ENCODE results near the gene SEC23B. TPM values are rescaled to one million over a fixed set of nuclear protein-coding genes. Genes with fewer than 3 reads are reported as not detected.

The SEC23B gene
- total RNA-seq, 1 experiment from 2014 or later: 85.8 TPM

- Histone ChIP-seq H3K27ac (ENCODE audit: low read depth, low read length) (no peak overlapping the region), H3K9me2 (ENCODE audit: insufficient read depth) (no peaks in the 10 kb centered on the region), H4K20me1 (ENCODE audit: insufficient read depth) (no peaks in the 10 kb centered on the region), H3K4me3 (replicated peaks in 1 of 2; ENCODE audit: low read depth in 1 of 2, low read length in 2 of 2) (no peak overlapping the region), H3K27me3 (ENCODE audit: insufficient read depth, low read length) (no peaks in the 10 kb centered on the region), H3K4me1 (ENCODE audit: control insufficient read depth in 1 of 2, insufficient read depth in 2 of 2, low read length in 2 of 2) (peaks cover 5 to 16% of the 10 kb centered on the region in 2 experiments; a peak in 3 of 4 replicates), H3K36me3 (ENCODE audit: control insufficient read depth in 1 of 2, insufficient read depth in 2 of 2, low read length in 2 of 2) (peaks cover 21 to 34% of the 10 kb centered on the region in 2 experiments), H2AFZ (ENCODE audit: low read depth, low read length, poor library complexity, severe bottlenecking) (no peak overlapping the region), H3K4me2 (ENCODE audit: low read length) (no peak overlapping the region), H3K9ac (ENCODE audit: low read length) (no peak overlapping the region), H3K79me2 (ENCODE audit: insufficient read depth, low read length) (no peaks in the 10 kb centered on the region), H3K9me3 (ENCODE audit: control insufficient read depth in 1 of 2, insufficient read depth in 1 of 2, low read depth in 1 of 2, low read length in 2 of 2) (no peaks in the 10 kb centered on the region)
- BruUV-seq (replicated peaks): no TSS peak
- intact Hi-C loops (cut with micrococcal nuclease): no loop called here
- POLR2A ChIA-PET: no interaction called here
- no peak for TF ChIP-seq RAD21 (IDR thresholded peaks at IDR 0.05; ENCODE audit: low read depth)
- no peak for TF ChIP-seq ZNF274 (IDR thresholded peaks at IDR 0.05; ENCODE audit: low read depth, low read length)
- no peak for TF ChIP-seq POLR2A (IDR thresholded peaks at IDR 0.05; ENCODE audit: borderline replicate concordance, extremely low read depth, insufficient read depth, insufficient read length)
- ATAC-seq (no peak), DNase-seq (ENCODE audit: low read depth, low spot score) (no peak)
- CTCF ChIA-PET: no interaction called here
- RAD21 ChIA-PET (ENCODE audit: low non-redundant PET in 1 of 2, low total read pairs in 2 of 2, uncharacterized antibody in 2 of 2, unreplicated experiment in 2 of 2): no interaction called here
Observed at GRCh38 chr20:18523066-18523465, 15.3 kb downstream of the SEC23B start.

GRCh38 chr20:18524646-18525045 is 16.9 kb downstream of the SEC23B start:
- H4K20me1 ChIP-seq (ENCODE audit: insufficient read depth): no peaks in the 10 kb centered on the region
- intact Hi-C loops (cut with micrococcal nuclease): no loop called here
- no peak overlapping the region for H3K27ac ChIP-seq (ENCODE audit: low read depth, low read length)
- H3K9me2 ChIP-seq (ENCODE audit: insufficient read depth): no peaks in the 10 kb centered on the region
- ATAC-seq (peak; percentile 54; the same call in 1 of the 2 replicates), DNase-seq (ENCODE audit: low read depth, low spot score) (no peak)
- ChIA-PET RAD21 (ENCODE audit: low non-redundant PET in 1 of 2, low total read pairs in 2 of 2, uncharacterized antibody in 2 of 2, unreplicated experiment in 2 of 2) (no interaction called here), POLR2A (interaction anchor here (0.6 kb wide), 1 partner anchor 9 kb away, joined by 3 read pairs; no protein-coding TSS in a partner anchor), CTCF (no interaction called here)
- H3K27me3 ChIP-seq (ENCODE audit: insufficient read depth, low read length): no peaks in the 10 kb centered on the region
- H3K9me3 ChIP-seq (ENCODE audit: control insufficient read depth in 1 of 2, insufficient read depth in 1 of 2, low read depth in 1 of 2, low read length in 2 of 2): no peaks in the 10 kb centered on the region
- no peak overlapping the region for H3K9ac ChIP-seq (ENCODE audit: low read length)
- no TSS peak for BruUV-seq (replicated peaks)
- H3K4me3 ChIP-seq (replicated peaks in 1 of 2; ENCODE audit: low read depth in 1 of 2, low read length in 2 of 2): no peak overlapping the region
- H3K79me2 ChIP-seq (ENCODE audit: insufficient read depth, low read length): no peaks in the 10 kb centered on the region
- H3K4me1 ChIP-seq (ENCODE audit: control insufficient read depth in 1 of 2, insufficient read depth in 2 of 2, low read length in 2 of 2): peaks cover 5 to 16% of the 10 kb centered on the region in 2 experiments; a peak in 3 of 4 replicates
- peaks cover 34 to 46% of the 10 kb centered on the region in 2 experiments for H3K36me3 ChIP-seq (ENCODE audit: control insufficient read depth in 1 of 2, insufficient read depth in 2 of 2, low read length in 2 of 2)
- H3K4me2 ChIP-seq (ENCODE audit: low read length): peak overlapping the region; percentile 34
- H2AFZ ChIP-seq (ENCODE audit: low read depth, low read length, poor library complexity, severe bottlenecking): no peak overlapping the region
- TF ChIP-seq CEBPB (IDR thresholded peaks at IDR 0.05; ENCODE audit: low read depth) (no peak), EGR1 (IDR thresholded peaks at IDR 0.05; ENCODE audit: low read depth) (no peak), EZH2phosphoT487 (IDR thresholded peaks at IDR 0.05; ENCODE audit: borderline replicate concordance) (no peak), SIN3A (IDR thresholded peaks at IDR 0.05; ENCODE audit: low read depth) (no peak), ZFX (IDR thresholded peaks at IDR 0.05) (no peak), JUND (IDR thresholded peaks at IDR 0.05) (no peak), ZBTB33 (IDR thresholded peaks at IDR 0.05; ENCODE audit: extremely low read depth, insufficient replicate concordance, low read length) (no peak), POLR2AphosphoS5 (IDR thresholded peaks at IDR 0.05; ENCODE audit: low read depth, low read length) (no peak), CTCF (IDR thresholded peaks at IDR 0.05 in 2 of 3, conservative IDR thresholded peaks at IDR 0.05 in 1 of 3; ENCODE audit: borderline replicate concordance in 1 of 3, insufficient read depth in 1 of 3, low read depth in 2 of 3, low read length in 2 of 3) (no peak), CBX3 (IDR thresholded peaks at IDR 0.05; ENCODE audit: low read depth) (no peak), ATF3 (IDR thresholded peaks at IDR 0.05) (no peak), YY1 (IDR thresholded peaks at IDR 0.05; ENCODE audit: extremely low read depth, insufficient replicate concordance, low read depth, low read length) (no peak), EZH2 (IDR thresholded peaks at IDR 0.05) (no peak), SP1 (IDR thresholded peaks at IDR 0.05; ENCODE audit: low read depth) (no peak), MAX (IDR thresholded peaks at IDR 0.05) (no peak)
